Osteocyte (in vitro differentiated cells): ENCODE results near the gene MLH3. TPM values are rescaled to one million over a fixed set of nuclear protein-coding genes. Genes with fewer than 3 reads are reported as not detected.

Experiments
- DNase-seq: peaks from one replicate; pipeline ENCODE4 v3.0.0; 2021; ENCODE audit warnings: mixed read lengths; ENCODE audit not compliant: unreplicated experiment; ENCODE audit errors: extremely low spot score
- H3K27ac Mint-ChIP-seq: one replicate; pipeline ENCODE4 v1.8.0; 2021; ENCODE audit warnings: mild to moderate bottlenecking, mixed read lengths; ENCODE audit not compliant: unreplicated experiment
- H3K27me3 Mint-ChIP-seq: one replicate; pipeline ENCODE4 v1.8.0; 2021; ENCODE audit warnings: mixed read lengths; ENCODE audit not compliant: unreplicated experiment
- H3K36me3 Mint-ChIP-seq: one replicate; pipeline ENCODE4 v1.8.0; 2021; ENCODE audit warnings: mixed read lengths; ENCODE audit not compliant: unreplicated experiment
- H3K4me1 Mint-ChIP-seq: one replicate; pipeline ENCODE4 v1.8.0; 2021; ENCODE audit warnings: mixed read lengths; ENCODE audit not compliant: unreplicated experiment
- H3K4me3 Mint-ChIP-seq: one replicate; pipeline ENCODE4 v1.8.0; 2021; ENCODE audit warnings: mild to moderate bottlenecking, moderate library complexity, mixed read lengths; ENCODE audit not compliant: unreplicated experiment
- H3K9me3 Mint-ChIP-seq: one replicate; pipeline ENCODE4 v1.8.0; 2021; ENCODE audit warnings: mixed read lengths; ENCODE audit not compliant: unreplicated experiment
- CTCF ChIP-seq: fragments of 200-600 bp; sonication (generic); IDR thresholded peaks from 2 replicates; pipeline ENCODE4 v1.5.0; 2021; ENCODE audit warnings: antibody characterized with exemption, mild to moderate bottlenecking, moderate library complexity
- total RNA-seq: library from RNA; stranded (reverse); gene quantifications from 2 replicates; pipeline ENCODE4 v1.2.1, GENCODE V29; 2021

Gene MLH3
- total RNA-seq, 1 donor from 2014 or later = 21.8 TPM

GRCh38 chr14:75049731-75050201, 1.5 kb downstream of the MLH3 start:
- no peaks in the 10 kb centered on the region for H3K27me3 Mint-ChIP-seq
- TF ChIP-seq CTCF = no peak
- H3K9me3 Mint-ChIP-seq = peaks cover 6% of the 10 kb centered on the region
- H3K4me3 Mint-ChIP-seq = peak overlapping the region; percentile 14
- H3K4me1 Mint-ChIP-seq = peaks cover 24% of the 10 kb centered on the region
- DNase-seq = no peak
- H3K36me3 Mint-ChIP-seq = peaks cover 17% of the 10 kb centered on the region
- no peak overlapping the region for H3K27ac Mint-ChIP-seq

GRCh38 chr14:75049136-75049535, 2.1 kb downstream of the MLH3 start:
- Mint-ChIP-seq H3K27ac (no peak overlapping the region), H3K4me1 (peaks cover 23% of the 10 kb centered on the region), H3K27me3 (no peaks in the 10 kb centered on the region), H3K4me3 (no peak overlapping the region), H3K9me3 (peaks cover 6% of the 10 kb centered on the region), H3K36me3 (peaks cover 17% of the 10 kb centered on the region)
- no peak for DNase-seq
- no peak for TF ChIP-seq CTCF

GRCh38 chr14:75048101-75048500, 3.2 kb downstream of the MLH3 start:
- Mint-ChIP-seq H3K27me3 (no peaks in the 10 kb centered on the region), H3K9me3 (peaks cover 6% of the 10 kb centered on the region), H3K27ac (no peak overlapping the region), H3K4me1 (peaks cover 22% of the 10 kb centered on the region), H3K36me3 (peaks cover 17% of the 10 kb centered on the region), H3K4me3 (no peak overlapping the region)
- no peak for TF ChIP-seq CTCF
- no peak for DNase-seq

- Mint-ChIP-seq H3K36me3 (peaks cover 18% of the 10 kb centered on the region), H3K27me3 (no peaks in the 10 kb centered on the region), H3K27ac (no peak overlapping the region), H3K4me3 (no peak overlapping the region), H3K9me3 (peaks cover 6% of the 10 kb centered on the region), H3K4me1 (peaks cover 22% of the 10 kb centered on the region)
- no peak for DNase-seq
- no peak for TF ChIP-seq CTCF
These were observed 3.8 kb downstream of the MLH3 start for GRCh38 chr14:75047506-75047905.

- Mint-ChIP-seq H3K27me3 (no peaks in the 10 kb centered on the region), H3K27ac (no peak overlapping the region), H3K9me3 (peaks cover 6% of the 10 kb centered on the region), H3K4me3 (no peak overlapping the region), H3K4me1 (peaks cover 27% of the 10 kb centered on the region), H3K36me3 (peaks cover 24% of the 10 kb centered on the region)
- no peak for DNase-seq
- TF ChIP-seq CTCF = no peak
These were observed 4.4 kb downstream of the MLH3 start for GRCh38 chr14:75046899-75047298.
